NCI-H2171 treated with DMSO at 0.1 percent for 48 hours (cell line): Measurements from ENCODE around the gene TTC32.

Experiments used
- DNase-seq: peaks from one replicate; lab custom pipeline; 2025; lab: John Stamatoyannopoulos, UW

TTC32 gene

GRCh38 chr2:19850056-19851050, 51.4 kb downstream of the TTC32 start:
- no peak for DNase-seq

- DNase-seq: no peak
These were observed 52.8 kb downstream of the TTC32 start for GRCh38 chr2:19848952-19849351.

GRCh38 chr2:19848029-19848750, 53.6 kb downstream of the TTC32 start:
- no peak for DNase-seq

- no peak for DNase-seq
These were observed 54.3 kb downstream of the TTC32 start for GRCh38 chr2:19847486-19847885.
